Testis (tissue), 3 donors: Measurements from ENCODE around the gene PHRF1. TPM values are rescaled to one million over a fixed set of nuclear protein-coding genes. Genes with fewer than 3 reads are reported as not detected.

Source experiments
- DNase-seq: peaks from one replicate; pipeline ENCODE4 v3.0.0-alpha.2; 2019
- H3K27ac ChIP-seq, 2 donors: fragments of 200-600 bp; sonication (generic); one replicate each; pipeline ENCODE4 v1.5.1; 2019
- H3K27me3 ChIP-seq: fragments of 200-600 bp; sonication (generic); one replicate; pipeline ENCODE4 v1.5.1; 2019
- H3K36me3 ChIP-seq: fragments of 200-600 bp; sonication (generic); one replicate; pipeline ENCODE4 v1.5.1; 2017; ENCODE audit warnings: low read depth; ENCODE audit errors: missing control alignments
- H3K4me1 ChIP-seq: fragments of 200-600 bp; sonication (generic); one replicate; pipeline ENCODE4 v1.5.1; 2019
- H3K4me3 ChIP-seq, 2 donors: fragments of 200-600 bp; sonication (generic); one replicate each; pipeline ENCODE4 v1.5.1; 2017 to 2019
- H3K9me3 ChIP-seq: fragments of 200-600 bp; sonication (generic); one replicate; pipeline ENCODE4 v1.5.1; 2017
- CTCF ChIP-seq, 3 experiments: fragments of 450-650 bp in 2 of 3; fragments of 200-600 bp in 1 of 3; sonication (generic) in 1 of 3; IDR thresholded peaks; one replicate each; pipeline ENCODE4 v1.5.1; 2016 to 2019; ENCODE audit warnings: antibody characterized with exemption in 3 of 3, mild to moderate bottlenecking in 2 of 3, moderate library complexity in 1 of 3
- POLR2A ChIP-seq: fragments of 450-650 bp; IDR thresholded peaks from one replicate; pipeline ENCODE4 v1.6.1; 2017; ENCODE audit warnings: antibody characterized with exemption, mild to moderate bottlenecking, moderate library complexity
- WGBS, 2 donors: methylation state at CpG; one replicate each; pipeline ENCODE4 v1.1.5; 2018; 5-methylcytosine and 5-hydroxymethylcytosine counted together
- intact Hi-C: fragments of 100-400 bp; cut with DNase I; formaldehyde crosslinking; loops from one replicate; pipeline ENCODE4 v1.15.1; 2023; ENCODE audit warnings: low total_unique reads
- polyA plus RNA-seq: library from polyadenylated mRNA; stranded (reverse); fragments of 350-450 nt; fragmentation: Illumina TruSeq; extraction: RNeasy Lipid Tissue Mini Kit (QIAGEN cat#74804); gene quantifications from one replicate; pipeline ENCODE4 v1.2.3, GENCODE V29; 2014; ENCODE audit warnings: low read depth, low replicate concordance; ENCODE audit not compliant: insufficient read depth
- total RNA-seq, 2 donors: library from RNA; depleted of rRNA; stranded (reverse); fragments of >200 nt; gene quantifications; one replicate each; pipeline ENCODE4 v1.2.3, GENCODE V29; 2016

PHRF1 gene
- total and polyA plus RNA-seq, 3 donors from 2014 or later, result 30.2 to 74.4 (median 62.9) TPM

DNA sequence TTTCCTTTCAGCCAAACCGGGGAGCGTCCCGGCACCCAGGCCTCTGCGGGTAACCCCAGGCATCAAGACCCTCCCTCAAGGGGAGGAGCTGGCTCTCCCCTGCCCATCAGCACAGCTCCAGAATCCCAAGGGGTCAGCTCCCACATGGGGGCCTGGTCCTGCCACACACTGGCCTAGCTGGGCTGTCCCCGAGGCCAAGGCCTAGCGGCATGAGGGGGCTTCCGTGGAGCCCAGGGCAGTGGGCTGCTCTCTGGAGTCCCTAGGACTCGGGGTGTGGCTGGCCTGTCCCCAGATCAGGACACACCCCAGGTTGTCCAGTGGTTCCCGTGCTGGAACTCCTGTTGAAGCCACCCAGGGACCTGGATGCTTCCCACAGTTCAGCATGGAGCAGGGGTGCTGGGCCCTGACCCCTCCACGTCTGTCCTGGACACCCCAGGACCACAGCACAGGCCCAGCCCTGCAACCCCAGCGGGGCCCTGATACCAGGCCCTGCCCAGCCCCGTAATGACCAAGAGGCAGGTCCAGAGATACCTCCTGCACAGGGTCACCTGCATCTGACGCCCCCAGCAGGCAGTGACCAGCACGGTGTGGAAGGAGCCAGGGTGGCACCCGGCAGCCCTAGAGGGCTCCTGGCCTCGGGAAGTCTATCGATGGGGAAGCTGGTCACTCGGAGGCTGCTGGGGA, 46.4 kb upstream of the PHRF1 start:
- intact Hi-C loops, result no loop called here
- TF ChIP-seq POLR2A (no peak), CTCF (IDR thresholded peaks at IDR 0.05) (no peak)
- DNase-seq, result no peak
- Histone ChIP-seq H3K4me1 (peaks cover 9% of the 10 kb centered on the region), H3K36me3 (no peaks in the 10 kb centered on the region), H3K4me3 (no peak overlapping the region), H3K27me3 (no peaks in the 10 kb centered on the region), H3K27ac (no peak overlapping the region), H3K9me3 (no peaks in the 10 kb centered on the region)
- 87 to 90% methylated on average over 5 to 18 of the region's 18 CpGs for WGBS, 2 donors

DNA sequence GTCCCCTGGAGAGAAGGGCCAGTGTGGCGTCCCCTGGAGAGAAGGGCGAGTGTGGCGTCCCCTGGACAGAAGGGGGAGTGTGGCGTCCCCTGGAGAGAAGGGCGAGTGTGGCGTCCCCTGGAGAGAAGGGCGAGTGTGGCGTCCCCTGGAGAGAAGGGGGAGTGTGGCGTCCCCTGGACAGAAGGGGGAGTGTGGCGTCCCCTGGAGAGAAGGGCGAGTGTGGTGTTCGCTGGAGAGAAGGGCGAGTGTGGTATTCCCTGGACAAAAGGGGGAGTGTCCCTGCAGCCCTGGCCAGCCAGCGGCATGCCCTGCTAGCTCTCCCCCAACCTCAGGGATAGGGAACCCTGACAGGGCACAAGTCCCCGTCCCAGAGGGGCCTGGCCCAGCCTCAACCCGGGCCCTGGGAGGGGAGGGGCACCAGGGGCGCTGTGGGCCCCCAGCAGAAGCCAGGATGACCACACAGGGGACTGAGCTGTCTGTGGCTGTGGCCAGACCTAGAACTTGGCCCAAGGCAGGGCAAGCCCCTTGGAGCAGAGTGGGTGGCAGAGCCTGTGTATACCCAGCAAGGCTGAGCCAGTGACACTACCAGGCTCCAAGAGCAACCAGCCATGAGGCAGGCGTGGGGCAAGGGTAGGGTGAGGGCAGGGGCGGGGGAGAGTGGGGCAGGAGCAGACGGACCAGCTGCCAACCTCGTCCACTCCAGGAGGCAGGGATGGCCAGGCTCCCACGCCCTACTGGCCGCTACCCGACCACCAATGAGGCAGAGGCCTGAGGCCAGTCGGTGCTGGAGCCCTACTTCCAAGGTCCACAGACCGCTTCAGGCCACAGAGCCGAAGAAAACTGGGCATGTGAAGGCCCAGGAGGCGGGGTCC, 45.1 kb upstream of the PHRF1 start:
- Histone ChIP-seq H3K27me3 (no peaks in the 10 kb centered on the region), H3K9me3 (no peaks in the 10 kb centered on the region), H3K27ac (no peak overlapping the region), H3K4me1 (peaks cover 12% of the 10 kb centered on the region), H3K36me3 (no peaks in the 10 kb centered on the region), H3K4me3 (no peak overlapping the region)
- no peak for TF ChIP-seq POLR2A
- no peak for TF ChIP-seq CTCF (IDR thresholded peaks at IDR 0.05)
- DNase-seq, result no peak
- intact Hi-C loops, result no loop called here
- WGBS, 2 donors, result 85 to 91% methylated on average over 18 to 28 of the region's 28 CpGs

DNA sequence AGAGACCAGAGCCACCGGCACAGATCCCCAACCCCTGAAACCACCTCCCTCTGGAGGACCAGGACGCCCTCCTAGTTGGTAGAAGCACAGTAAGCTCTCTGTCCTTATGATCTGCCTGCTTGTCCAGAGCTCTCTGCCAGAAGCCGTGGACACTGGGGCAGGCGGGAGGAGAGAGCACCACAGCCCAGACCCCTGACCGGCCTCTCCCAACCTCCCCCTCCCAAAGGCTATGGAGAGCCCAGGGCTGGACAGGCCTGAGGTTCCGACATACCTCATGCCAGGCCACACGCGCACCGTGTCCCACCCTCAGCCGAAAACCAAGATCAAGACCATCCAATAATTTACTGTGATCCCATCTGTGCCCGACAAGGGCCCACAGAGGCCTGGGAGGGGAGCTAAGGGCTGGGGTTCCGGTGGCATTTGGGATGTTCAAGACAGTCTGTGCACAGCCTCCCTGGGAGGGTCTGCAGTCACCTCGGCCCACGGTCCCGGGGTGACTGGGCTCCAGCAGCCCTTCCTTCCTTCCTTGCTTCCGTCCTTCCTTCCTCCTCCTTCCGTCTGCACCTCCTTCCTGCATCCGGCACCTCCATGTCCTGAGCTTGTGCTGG, 44.2 kb upstream of the PHRF1 start:
- 88 to 90% methylated on average over 16 to 18 of the region's 18 CpGs for WGBS, 2 donors
- Histone ChIP-seq H3K27ac (no peak overlapping the region), H3K36me3 (no peaks in the 10 kb centered on the region), H3K4me3 (no peak overlapping the region), H3K27me3 (no peaks in the 10 kb centered on the region), H3K4me1 (peaks cover 18% of the 10 kb centered on the region), H3K9me3 (no peaks in the 10 kb centered on the region)
- no peak for DNase-seq
- TF ChIP-seq CTCF (IDR thresholded peaks at IDR 0.05) (no peak), POLR2A (no peak)
- intact Hi-C loops, result no loop called here

DNA sequence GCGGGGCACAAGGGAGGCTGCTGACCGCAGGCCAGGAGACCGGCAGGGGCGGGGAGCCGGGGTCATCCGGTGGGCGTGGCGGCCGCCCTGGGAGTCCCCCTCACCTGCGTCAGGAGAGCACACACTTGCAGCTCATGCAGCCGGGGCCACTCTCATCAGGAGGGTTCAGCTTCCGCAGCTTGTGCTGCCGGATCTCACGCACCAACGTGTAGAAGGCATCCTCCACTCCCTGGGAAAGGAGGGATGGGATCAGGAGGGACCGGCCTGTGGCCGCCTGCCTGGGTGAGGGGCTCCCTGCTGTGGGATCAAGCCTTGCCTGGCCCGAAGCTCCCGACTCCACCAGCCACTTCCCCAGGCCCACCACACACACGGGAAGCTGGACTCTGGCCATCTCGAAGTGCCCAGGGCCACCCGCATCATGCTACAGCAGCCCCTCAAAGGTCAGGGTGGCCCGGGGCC, 43.7 kb upstream of the PHRF1 start:
- Histone ChIP-seq H3K36me3 (no peaks in the 10 kb centered on the region), H3K27ac (no peak overlapping the region), H3K27me3 (no peaks in the 10 kb centered on the region), H3K4me3 (no peak overlapping the region), H3K4me1 (peaks cover 23% of the 10 kb centered on the region), H3K9me3 (no peaks in the 10 kb centered on the region)
- DNase-seq, result no peak
- 88 to 94% methylated on average over 18 to 23 of the region's 23 CpGs for WGBS, 2 donors
- intact Hi-C loops, result no loop called here
- TF ChIP-seq CTCF (IDR thresholded peaks at IDR 0.05) (no peak), POLR2A (no peak)
